HG02885 (cell line): Measurements from ENCODE around the gene SH3BGRL3.
"Not testable (repeated sequence)": the region's sequence is repeated elsewhere in the genome, so short reads cannot be mapped to it uniquely, and the experiment has no call there.

ENCODE experiments used
- ATAC-seq: cut with Tn5 transposase; IDR thresholded peaks from one replicate; pipeline ENCODE4 v1.9.1; 2021; ENCODE audit warnings: mild to moderate bottlenecking; ENCODE audit not compliant: unreplicated experiment, poor library complexity

Gene SH3BGRL3

GRCh38 chr1:26307966-26308899 is 28.3 kb downstream of the SH3BGRL3 start:
- not testable (repeated sequence) for ATAC-seq

DNA sequence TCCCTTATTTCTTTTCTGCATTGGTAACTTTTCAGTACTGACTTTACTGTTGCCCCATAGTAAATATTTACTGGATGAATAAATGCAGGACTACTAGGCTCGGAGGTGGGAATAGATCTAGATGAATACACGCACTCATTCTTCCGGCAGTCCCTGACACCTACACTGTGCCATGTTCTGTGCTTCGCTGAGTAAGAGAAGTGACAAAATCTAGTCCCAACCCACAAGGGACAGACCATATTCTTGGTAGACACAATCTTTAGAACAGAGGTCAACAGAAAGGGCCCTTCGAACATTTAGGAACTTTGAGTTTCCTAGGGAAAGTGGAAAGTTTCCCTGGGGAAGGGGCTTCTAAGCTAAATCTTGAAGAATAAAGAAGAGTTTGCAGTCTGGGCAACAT is 34.6 kb downstream of the SH3BGRL3 start:
- no peak for ATAC-seq

- ATAC-seq = no peak
Measured at GRCh38 chr1:26315874-26316850, 36.3 kb downstream of the SH3BGRL3 start.

DNA sequence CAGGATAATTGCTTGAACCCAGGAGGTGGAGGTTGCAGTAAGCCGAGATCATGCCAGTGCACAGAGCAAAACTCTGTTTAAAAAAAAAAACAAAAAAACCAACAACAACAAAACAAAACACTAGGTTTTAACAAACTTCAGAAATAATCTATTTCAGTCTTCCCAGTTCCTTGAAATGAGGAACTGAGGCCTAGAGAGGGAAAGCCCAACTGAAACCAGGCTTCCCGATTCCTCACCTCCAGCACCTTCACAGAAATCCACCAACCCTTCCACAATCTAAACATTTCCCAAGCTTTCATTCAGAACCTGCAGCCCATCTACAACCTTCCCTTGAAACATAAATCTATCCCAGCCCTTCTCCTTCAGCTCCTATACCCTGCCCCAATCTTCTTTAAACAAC is 37.3 kb downstream of the SH3BGRL3 start:
- no peak for ATAC-seq

GRCh38 chr1:26317612-26318337 is 37.9 kb downstream of the SH3BGRL3 start, which contains the start of gene CD52:
CD52 (plus strand) TSS chr1:26317958; CDS start chr1:26318018, 60 bp downstream.
- peak; percentile 52 for ATAC-seq

GRCh38 chr1:26318338-26319064 is 38.6 kb downstream of the SH3BGRL3 start:
- ATAC-seq = peak; percentile 0

GRCh38 chr1:26320896-26321295 is 41.0 kb downstream of the SH3BGRL3 start:
- ATAC-seq = no peak

DNA sequence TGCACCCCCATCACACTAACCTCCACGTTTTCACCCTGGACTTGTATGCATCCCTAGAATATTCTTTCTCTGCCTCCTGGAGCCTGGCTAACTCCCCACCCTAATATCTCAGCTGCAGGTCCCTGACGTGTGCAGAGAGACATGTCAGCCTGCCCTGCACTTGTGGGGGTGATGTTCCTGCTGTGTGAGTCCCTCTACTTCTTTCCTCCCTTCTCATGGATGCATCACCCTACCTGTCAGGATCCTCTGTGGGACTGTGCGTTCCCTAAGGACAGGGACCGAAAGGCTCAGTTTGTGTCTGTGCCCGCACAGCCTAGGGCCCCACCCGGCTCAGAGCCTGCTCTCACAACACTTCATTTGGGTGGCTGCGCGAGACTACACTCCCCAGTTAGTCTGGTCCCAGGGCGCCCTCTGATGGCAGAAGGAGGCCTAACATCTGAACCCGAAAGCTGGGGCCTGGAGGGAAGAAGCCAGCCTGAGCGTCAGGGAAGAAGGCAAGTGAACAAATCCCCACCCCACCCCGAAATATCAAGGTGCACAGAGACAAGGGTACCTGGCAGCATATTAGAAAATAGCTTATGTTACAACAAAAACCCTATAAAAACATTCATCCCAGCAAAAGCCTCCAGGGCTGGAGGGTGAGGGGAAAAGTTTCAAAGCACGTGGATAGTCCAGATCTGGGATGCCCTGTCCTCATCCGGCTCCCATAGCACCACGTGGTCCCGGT is 41.6 kb downstream of the SH3BGRL3 start:
- no peak for ATAC-seq

- ATAC-seq = no peak
Measured at GRCh38 chr1:26322042-26322331, 42.1 kb downstream of the SH3BGRL3 start.

- ATAC-seq = no peak
Measured at GRCh38 chr1:26323382-26323781, 43.5 kb downstream of the SH3BGRL3 start.

- ATAC-seq = no peak
Measured at GRCh38 chr1:26324550-26324949, 44.7 kb downstream of the SH3BGRL3 start.

DNA sequence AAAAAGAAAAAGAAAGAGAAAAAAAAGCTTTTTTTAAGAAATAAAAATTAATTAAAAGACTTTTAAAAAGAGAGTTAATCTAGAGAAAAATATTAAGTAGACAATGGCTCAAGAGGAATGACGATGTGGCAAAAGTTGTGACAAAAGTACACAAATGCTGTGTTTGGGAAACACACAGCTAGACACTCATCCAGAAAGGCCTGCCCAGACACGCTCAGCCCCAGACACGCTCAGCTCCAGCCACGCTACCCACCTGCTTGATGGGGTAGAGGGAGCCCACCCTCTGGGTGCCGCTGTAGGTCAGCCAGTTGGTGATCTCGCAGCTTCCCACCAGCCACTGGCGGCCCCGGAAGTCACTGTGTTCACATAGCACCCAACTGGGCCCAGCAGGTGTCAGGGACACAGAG is 48.1 kb downstream of the SH3BGRL3 start:
- ATAC-seq = no peak

DNA sequence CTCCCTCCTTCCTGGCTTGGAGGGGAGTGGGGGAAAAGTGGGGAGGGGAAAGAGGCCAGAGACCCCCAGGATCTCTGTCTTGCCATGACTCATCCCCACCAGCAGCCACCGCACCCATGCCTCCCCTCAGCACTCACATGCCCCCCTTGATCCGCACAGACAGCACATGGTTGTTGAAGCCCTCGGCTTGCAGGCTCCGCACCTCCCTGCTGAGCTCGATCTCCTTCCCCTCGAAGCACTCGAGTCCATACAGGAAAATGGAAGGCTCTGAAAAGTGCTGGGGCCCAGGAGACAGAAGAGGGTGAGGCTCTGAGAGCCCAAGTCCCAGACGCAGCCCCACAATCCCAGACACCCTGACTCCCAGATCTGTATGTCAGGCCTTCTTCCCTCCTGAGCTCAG is 48.7 kb downstream of the SH3BGRL3 start:
- ATAC-seq = no peak

- ATAC-seq = not testable (repeated sequence)
Measured at GRCh38 chr1:26329380-26329779, 49.5 kb downstream of the SH3BGRL3 start.

- ATAC-seq = no peak
Measured at GRCh38 chr1:26330276-26330675, 50.4 kb downstream of the SH3BGRL3 start.
